ENCODE measurements around the gene XPO6.

XPO6 gene

GRCh38 chr16:28202147-28202746 lies 9.5 kb downstream of the XPO6 start:
- peaks cover 18% of the 10 kb centered on the region for H4K20me1 ChIP-seq (ENCODE audit: insufficient read depth)
- no peak overlapping the region for H3K4me2 ChIP-seq
- H3K27ac ChIP-seq = no peak overlapping the region
- no peak overlapping the region for H2AFZ ChIP-seq (ENCODE audit: low read depth)
- no peak overlapping the region for H3K4me3 ChIP-seq (IDR thresholded peaks at IDR 0.05; ENCODE audit: insufficient read depth, low read depth, low read length)
- peaks cover 19% of the 10 kb centered on the region for H3K4me1 ChIP-seq (ENCODE audit: low read depth, poor library complexity, severe bottlenecking)
- H3K36me3 ChIP-seq (ENCODE audit: insufficient read depth) = peaks cover 20% of the 10 kb centered on the region; the same call in 1 of the 2 replicates
- H3K79me2 ChIP-seq (ENCODE audit: insufficient read depth, low read depth) = peaks cover 99% of the 10 kb centered on the region
- TF ChIP-seq CTCF (conservative IDR thresholded peaks at IDR 0.05; ENCODE audit: low read depth, low read length) = peak; percentile 37; the same call in 1 of the 2 replicates
- no peaks in the 10 kb centered on the region for H3K27me3 ChIP-seq (ENCODE audit: insufficient read depth, low read depth)
- H3K9ac ChIP-seq = no peak overlapping the region

- Histone ChIP-seq H3K4me2 (no peak overlapping the region), H3K4me1 (ENCODE audit: low read depth, poor library complexity, severe bottlenecking) (peaks cover 33% of the 10 kb centered on the region), H3K4me3 (IDR thresholded peaks at IDR 0.05; ENCODE audit: insufficient read depth, low read depth, low read length) (no peak overlapping the region), H4K20me1 (ENCODE audit: insufficient read depth) (peaks cover 30% of the 10 kb centered on the region), H3K27me3 (ENCODE audit: insufficient read depth, low read depth) (no peaks in the 10 kb centered on the region), H3K27ac (no peak overlapping the region), H3K9ac (no peak overlapping the region), H2AFZ (ENCODE audit: low read depth) (no peak overlapping the region), H3K79me2 (ENCODE audit: insufficient read depth, low read depth) (peaks cover 99% of the 10 kb centered on the region), H3K36me3 (ENCODE audit: insufficient read depth) (peaks cover 20% of the 10 kb centered on the region; the same call in 1 of the 2 replicates)
- TF ChIP-seq CTCF (conservative IDR thresholded peaks at IDR 0.05; ENCODE audit: low read depth, low read length) = no peak
Observed at GRCh38 chr16:28200661-28201060, 11.1 kb downstream of the XPO6 start.

GRCh38 chr16:28196387-28196987 lies 15.3 kb downstream of the XPO6 start:
- H3K4me2 ChIP-seq = no peak overlapping the region; the same call in 1 of the 2 replicates
- no peak overlapping the region for H2AFZ ChIP-seq (ENCODE audit: low read depth)
- H3K36me3 ChIP-seq (ENCODE audit: insufficient read depth) = peaks cover 12% of the 10 kb centered on the region; the same call in 1 of the 2 replicates
- H3K27ac ChIP-seq = no peak overlapping the region
- no peaks in the 10 kb centered on the region for H3K27me3 ChIP-seq (ENCODE audit: insufficient read depth, low read depth)
- H3K9ac ChIP-seq = no peak overlapping the region
- H4K20me1 ChIP-seq (ENCODE audit: insufficient read depth) = peaks cover 39% of the 10 kb centered on the region
- peaks cover 99% of the 10 kb centered on the region for H3K79me2 ChIP-seq (ENCODE audit: insufficient read depth, low read depth)
- no peak overlapping the region for H3K4me3 ChIP-seq (IDR thresholded peaks at IDR 0.05; ENCODE audit: insufficient read depth, low read depth, low read length)
- peaks cover 42% of the 10 kb centered on the region for H3K4me1 ChIP-seq (ENCODE audit: low read depth, poor library complexity, severe bottlenecking)
- TF ChIP-seq CTCF (conservative IDR thresholded peaks at IDR 0.05; ENCODE audit: low read depth, low read length) = no peak

- H3K36me3 ChIP-seq (ENCODE audit: insufficient read depth) = peaks cover 12% of the 10 kb centered on the region; the same call in 1 of the 2 replicates
- no peaks in the 10 kb centered on the region for H3K27me3 ChIP-seq (ENCODE audit: insufficient read depth, low read depth)
- no peak overlapping the region for H3K9ac ChIP-seq
- TF ChIP-seq CTCF (conservative IDR thresholded peaks at IDR 0.05; ENCODE audit: low read depth, low read length) = no peak
- H2AFZ ChIP-seq (ENCODE audit: low read depth) = no peak overlapping the region
- peaks cover 45% of the 10 kb centered on the region for H4K20me1 ChIP-seq (ENCODE audit: insufficient read depth)
- no peak overlapping the region for H3K27ac ChIP-seq
- H3K4me1 ChIP-seq (ENCODE audit: low read depth, poor library complexity, severe bottlenecking) = peaks cover 49% of the 10 kb centered on the region
- H3K4me3 ChIP-seq (IDR thresholded peaks at IDR 0.05; ENCODE audit: insufficient read depth, low read depth, low read length) = no peak overlapping the region
- H3K79me2 ChIP-seq (ENCODE audit: insufficient read depth, low read depth) = peaks cover 99% of the 10 kb centered on the region
- no peak overlapping the region; the same call in 1 of the 2 replicates for H3K4me2 ChIP-seq
Observed at GRCh38 chr16:28195859-28196258, 15.9 kb downstream of the XPO6 start.
